HEK293 (cell line): Measurements from ENCODE around the gene KLRC4.

Experiments used
- CTCF ChIP-seq: fragments of 450-650 bp; formaldehyde crosslinking; IDR thresholded peaks from 2 replicates; pipeline ENCODE4 v1.5.1; 2016; ENCODE audit warnings: missing biosample characterization, missing genetic modification characterization
- ELK4 ChIP-seq: IDR thresholded peaks from 2 replicates; pipeline ENCODE4 v1.6.1; 2011; ENCODE audit warnings: mild to moderate bottlenecking, low read depth, low read length, borderline replicate concordance
- INSM2 ChIP-seq: fragments of 450-650 bp; formaldehyde crosslinking; IDR thresholded peaks from 2 replicates; pipeline ENCODE4 v1.5.1; 2016; ENCODE audit warnings: missing biosample characterization, missing genetic modification characterization
- PATZ1 ChIP-seq: fragments of 450-650 bp; formaldehyde crosslinking; IDR thresholded peaks from 2 replicates; pipeline ENCODE4 v1.5.1; 2016; ENCODE audit warnings: missing biosample characterization, missing genetic modification characterization
- PBX3 ChIP-seq: sonication (generic); formaldehyde crosslinking; IDR thresholded peaks from 2 replicates; pipeline ENCODE4 v1.8.1; 2022; ENCODE audit warnings: mild to moderate bottlenecking, moderate library complexity, missing genetic modification reagents
- PRDM1 ChIP-seq: fragments of 450-650 bp; formaldehyde crosslinking; IDR thresholded peaks from 2 replicates; pipeline ENCODE4; 2016; ENCODE audit warnings: missing biosample characterization, missing genetic modification characterization
- ZBTB1 ChIP-seq: fragments of 450-650 bp; formaldehyde crosslinking; IDR thresholded peaks from 2 replicates; pipeline ENCODE4 v1.5.1; 2016; ENCODE audit warnings: missing biosample characterization, missing genetic modification characterization
- ZBTB10 ChIP-seq: fragments of 450-650 bp; formaldehyde crosslinking; IDR thresholded peaks from 2 replicates; pipeline ENCODE4 v1.5.1; 2016; ENCODE audit warnings: missing biosample characterization, missing genetic modification characterization
- ZBTB48 ChIP-seq: fragments of 450-650 bp; formaldehyde crosslinking; IDR thresholded peaks from 2 replicates; pipeline ENCODE4 v1.5.1; 2016; ENCODE audit warnings: missing biosample characterization, missing genetic modification characterization
- ZBTB6 ChIP-seq: fragments of 450-650 bp; formaldehyde crosslinking; IDR thresholded peaks from 2 replicates; pipeline ENCODE4 v1.5.1; 2017; ENCODE audit warnings: missing biosample characterization, missing genetic modification characterization
- ZEB2 ChIP-seq: fragments of 450-650 bp; formaldehyde crosslinking; IDR thresholded peaks from 2 replicates; pipeline ENCODE4 v1.5.1; 2016; ENCODE audit warnings: missing biosample characterization, missing genetic modification characterization
- ZFP37 ChIP-seq: fragments of 450-650 bp; formaldehyde crosslinking; IDR thresholded peaks from 2 replicates; pipeline ENCODE4 v1.5.1; 2016; ENCODE audit warnings: missing biosample characterization, missing genetic modification characterization
- ZNF239 ChIP-seq: fragments of 450-650 bp; formaldehyde crosslinking; IDR thresholded peaks from 2 replicates; pipeline ENCODE4 v1.5.1; 2016; ENCODE audit warnings: missing biosample characterization, missing genetic modification characterization
- ZNF24 ChIP-seq: fragments of 450-650 bp; formaldehyde crosslinking; IDR thresholded peaks from 2 replicates; pipeline ENCODE4 v1.5.1; 2016; ENCODE audit warnings: missing biosample characterization, missing genetic modification characterization
- ZNF280C ChIP-seq: fragments of 450-650 bp; formaldehyde crosslinking; IDR thresholded peaks from 2 replicates; pipeline ENCODE4 v1.5.1; 2016; ENCODE audit warnings: missing biosample characterization, missing genetic modification characterization
- ZNF335 ChIP-seq: fragments of 450-650 bp; formaldehyde crosslinking; conservative IDR thresholded peaks from 2 replicates; pipeline ENCODE4 v1.5.1; 2016; ENCODE audit warnings: missing biosample characterization, missing genetic modification characterization
- ZNF341 ChIP-seq: fragments of 450-650 bp; formaldehyde crosslinking; IDR thresholded peaks from 2 replicates; pipeline ENCODE4; 2016; ENCODE audit warnings: low read depth, missing biosample characterization, missing genetic modification characterization
- ZNF354C ChIP-seq: fragments of 450-650 bp; formaldehyde crosslinking; IDR thresholded peaks from 2 replicates; pipeline ENCODE4 v1.5.1; 2016; ENCODE audit warnings: missing biosample characterization, missing genetic modification characterization, low read depth, borderline replicate concordance
- ZNF394 ChIP-seq: fragments of 450-650 bp; formaldehyde crosslinking; IDR thresholded peaks from 2 replicates; pipeline ENCODE4 v1.5.1; 2016; ENCODE audit warnings: missing biosample characterization, missing genetic modification characterization, mild to moderate bottlenecking, moderate library complexity, borderline replicate concordance
- ZNF488 ChIP-seq: fragments of 450-650 bp; formaldehyde crosslinking; IDR thresholded peaks from 2 replicates; pipeline ENCODE4 v1.5.1; 2016; ENCODE audit warnings: missing biosample characterization, missing genetic modification characterization
- ZNF555 ChIP-seq: fragments of 450-650 bp; formaldehyde crosslinking; conservative IDR thresholded peaks from 2 replicates; pipeline ENCODE4 v1.5.1; 2017; ENCODE audit warnings: missing biosample characterization, mild to moderate bottlenecking, missing genetic modification characterization, inconsistent platforms
- ZNF580 ChIP-seq: fragments of 450-650 bp; formaldehyde crosslinking; IDR thresholded peaks from 2 replicates; pipeline ENCODE4 v1.5.1; 2016; ENCODE audit warnings: missing biosample characterization, missing genetic modification characterization

KLRC4 gene

GRCh38 chr12:10363914-10364814, 45.4 kb downstream of the KLRC4 start (continued):
- TF ChIP-seq ZBTB10 (tag by site-specific recombination): 0 out of 2 replicates have a peak, but pooled peaks have one; percentile 44
- TF ChIP-seq ZNF341: no peak
- TF ChIP-seq ZFP37 (tag by site-specific recombination): peak; percentile 63; the same call in 1 of the 2 replicates
- no peak for TF ChIP-seq ZBTB6
- no peak for TF ChIP-seq ZNF555
- TF ChIP-seq PRDM1 (tag by site-specific recombination): peak; percentile 99
- TF ChIP-seq ZNF394: no peak
- no peak for TF ChIP-seq CTCF
- no peak for TF ChIP-seq ZNF488 (tag by site-specific recombination)
- TF ChIP-seq ZNF335: peak; percentile 47; the same call in 1 of the 2 replicates
- 0 out of 2 replicates have a peak, but pooled peaks have one; percentile 10 for TF ChIP-seq ZEB2 (tag by site-specific recombination)
- TF ChIP-seq ZNF24: no peak
- TF ChIP-seq ELK4: no peak
- TF ChIP-seq ZBTB48 (tag by site-specific recombination): peak; percentile 99
- no peak for TF ChIP-seq ZNF280C (tag by site-specific recombination)
- no peak for TF ChIP-seq ZNF580 (tag by site-specific recombination)
- TF ChIP-seq INSM2: no peak
- TF ChIP-seq ZNF354C (tag by site-specific recombination): no peak
- TF ChIP-seq ZNF239 (tag by site-specific recombination): no peak
- TF ChIP-seq PATZ1 (tag by site-specific recombination): peak; percentile 45; the same call in 1 of the 2 replicates
- TF ChIP-seq PBX3: no peak
- TF ChIP-seq ZBTB1 (tag by site-specific recombination): no peak
